NK-92 treated with Interleukin-12 subunit alpha and Interleukin-12 subunit beta, amount 100 ng/mL, for 24 hours (cell line): ENCODE data around the gene ATP1A1.

Experiments used
- DNase-seq: peaks from one replicate; lab custom pipeline; 2025; lab: John Stamatoyannopoulos, UW

The ATP1A1 gene

GRCh38 chr1:116391185-116391584 lies 18.1 kb downstream of the ATP1A1 start:
- no peak for DNase-seq

- no peak for DNase-seq
Observed at GRCh38 chr1:116392717-116393404, 19.8 kb downstream of the ATP1A1 start.

- DNase-seq: no peak
Observed at GRCh38 chr1:116393792-116394191, 20.7 kb downstream of the ATP1A1 start.

- DNase-seq: no peak
Observed at GRCh38 chr1:116394270-116394669, 21.2 kb downstream of the ATP1A1 start.

GRCh38 chr1:116396769-116397168 lies 23.7 kb downstream of the ATP1A1 start:
- DNase-seq: no peak

- DNase-seq: no peak
Observed at GRCh38 chr1:116397728-116398127, 24.7 kb downstream of the ATP1A1 start.

- DNase-seq: no peak
Observed at GRCh38 chr1:116400780-116401179, 27.7 kb downstream of the ATP1A1 start.

- DNase-seq: no peak
Observed at GRCh38 chr1:116401646-116402176, 28.7 kb downstream of the ATP1A1 start.

GRCh38 chr1:116402333-116402732 lies 29.3 kb downstream of the ATP1A1 start:
- no peak for DNase-seq

GRCh38 chr1:116403496-116404136 lies 30.6 kb downstream of the ATP1A1 start:
- no peak for DNase-seq

- no peak for DNase-seq
Observed at GRCh38 chr1:116404699-116405098, 31.7 kb downstream of the ATP1A1 start.

- no peak for DNase-seq
Observed at GRCh38 chr1:116405241-116406135, 32.4 kb downstream of the ATP1A1 start.

- no peak for DNase-seq
Observed at GRCh38 chr1:116407033-116407432, 34.0 kb downstream of the ATP1A1 start.

- no peak for DNase-seq
Observed at GRCh38 chr1:116408193-116408592, 35.1 kb downstream of the ATP1A1 start.

- DNase-seq: no peak
Observed at GRCh38 chr1:116408803-116409720, 36.0 kb downstream of the ATP1A1 start.

- DNase-seq: no peak
Observed at GRCh38 chr1:116409751-116410191, 36.7 kb downstream of the ATP1A1 start.

- no peak for DNase-seq
Observed at GRCh38 chr1:116411784-116412479, 38.9 kb downstream of the ATP1A1 start.

- DNase-seq: no peak
Observed at GRCh38 chr1:116412480-116412798, 39.4 kb downstream of the ATP1A1 start.

- DNase-seq: no peak
Observed at GRCh38 chr1:116412898-116413297, 39.9 kb downstream of the ATP1A1 start.

GRCh38 chr1:116413414-116413813 lies 40.4 kb downstream of the ATP1A1 start:
- no peak for DNase-seq

- DNase-seq: no peak
Observed at GRCh38 chr1:116414364-116414763, 41.3 kb downstream of the ATP1A1 start.
